Measurements from ENCODE around the gene BMAL1. TPM values are rescaled to one million over a fixed set of nuclear protein-coding genes. Genes with fewer than 3 reads are reported as not detected.

The BMAL1 gene
- total and polyA plus RNA-seq, 5 donors from 2014 or later = 16.3 to 104 (median 19.7) TPM

DNA sequence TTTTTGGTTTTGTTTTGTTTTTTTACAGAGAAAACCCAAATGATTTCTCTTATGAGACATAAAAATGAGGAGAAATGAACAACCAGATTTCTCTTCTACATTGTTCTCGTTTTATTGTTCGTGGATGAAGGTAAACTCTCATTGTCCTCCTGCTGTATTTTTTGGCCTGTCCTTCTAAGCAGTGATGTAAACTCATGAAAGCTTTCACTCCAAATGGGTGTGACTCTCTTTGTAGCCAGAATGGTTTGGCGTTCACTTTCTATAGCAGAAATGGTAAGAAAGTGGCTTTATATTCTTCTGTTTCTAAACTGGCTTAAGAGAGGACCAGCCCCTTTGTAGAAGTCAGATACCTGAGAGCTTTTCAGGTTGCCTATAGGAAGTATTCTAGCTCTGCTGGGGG is 15.5 kb upstream of the BMAL1 start:
- H3K27ac ChIP-seq (ENCODE audit: insufficient read depth, low read length, poor library complexity, severe bottlenecking) = no peak overlapping the region
- peaks cover 58% of the 10 kb centered on the region for H3K27me3 Mint-ChIP-seq
- ATAC-seq (ENCODE audit: low read depth in 2 of 2) (no peak), DNase-seq (no peak)
- H3K36me3 ChIP-seq (ENCODE audit: control insufficient read depth, insufficient read depth, low read length) = no peaks in the 10 kb centered on the region
- H3K27ac Mint-ChIP-seq = no peak overlapping the region
- no peaks in the 10 kb centered on the region for H3K4me1 ChIP-seq (ENCODE audit: control insufficient read depth, insufficient read depth, low read length, poor library complexity, severe bottlenecking)
- H3K9me3 Mint-ChIP-seq = no peaks in the 10 kb centered on the region
- no peaks in the 10 kb centered on the region for H3K36me3 Mint-ChIP-seq
- H3K9me3 ChIP-seq (ENCODE audit: control insufficient read depth in 2 of 2, low read length in 2 of 2) = no peaks in the 10 kb centered on the region
- no peak overlapping the region for H3K4me3 Mint-ChIP-seq
- peaks cover 21% of the 10 kb centered on the region for H3K27me3 ChIP-seq (ENCODE audit: control insufficient read depth, insufficient read depth, low read length)
- H3K4me1 Mint-ChIP-seq = peaks cover 4 to 20% (median 7%) of the 10 kb centered on the region in 4 donors
- H3K4me3 ChIP-seq (ENCODE audit: low read depth, low read length) = no peak overlapping the region

DNA sequence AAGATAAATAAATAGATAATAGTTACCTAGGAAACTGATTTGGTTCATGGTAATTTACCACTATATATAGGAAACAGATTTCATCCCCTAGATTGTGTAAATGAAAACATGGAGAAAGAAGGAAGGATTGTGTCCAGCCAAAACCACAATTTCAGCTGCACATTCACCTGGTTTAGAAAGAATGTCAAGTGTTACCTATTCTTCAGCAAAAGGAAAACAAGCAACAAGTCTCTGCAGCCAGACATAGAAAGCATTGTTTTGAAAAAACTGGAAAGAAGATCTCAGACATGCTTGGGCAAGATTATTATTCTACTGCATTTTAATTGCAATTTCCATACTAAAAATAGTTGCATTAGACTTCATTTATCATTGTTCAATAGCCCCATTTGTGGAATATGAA is 8.8 kb upstream of the BMAL1 start:
- no peaks in the 10 kb centered on the region for H3K9me3 ChIP-seq (ENCODE audit: control insufficient read depth in 2 of 2, low read length in 2 of 2)
- ATAC-seq (ENCODE audit: low read depth in 2 of 2) (no peak), DNase-seq (no peak)
- no peak overlapping the region for H3K27ac ChIP-seq (ENCODE audit: insufficient read depth, low read length, poor library complexity, severe bottlenecking)
- no peaks in the 10 kb centered on the region for H3K36me3 Mint-ChIP-seq
- no peak overlapping the region for H3K4me3 Mint-ChIP-seq
- H3K4me1 ChIP-seq (ENCODE audit: control insufficient read depth, insufficient read depth, low read length, poor library complexity, severe bottlenecking) = no peaks in the 10 kb centered on the region
- H3K4me3 ChIP-seq (ENCODE audit: low read depth, low read length) = no peak overlapping the region
- peaks cover 74% of the 10 kb centered on the region for H3K27me3 Mint-ChIP-seq
- no peaks in the 10 kb centered on the region for H3K9me3 Mint-ChIP-seq
- no peaks in the 10 kb centered on the region for H3K36me3 ChIP-seq (ENCODE audit: control insufficient read depth, insufficient read depth, low read length)
- H3K27me3 ChIP-seq (ENCODE audit: control insufficient read depth, insufficient read depth, low read length) = peaks cover 50% of the 10 kb centered on the region
- no peak overlapping the region for H3K27ac Mint-ChIP-seq
- peaks cover 0 to 5% (median 3%) of the 10 kb centered on the region in 4 donors for H3K4me1 Mint-ChIP-seq

DNA sequence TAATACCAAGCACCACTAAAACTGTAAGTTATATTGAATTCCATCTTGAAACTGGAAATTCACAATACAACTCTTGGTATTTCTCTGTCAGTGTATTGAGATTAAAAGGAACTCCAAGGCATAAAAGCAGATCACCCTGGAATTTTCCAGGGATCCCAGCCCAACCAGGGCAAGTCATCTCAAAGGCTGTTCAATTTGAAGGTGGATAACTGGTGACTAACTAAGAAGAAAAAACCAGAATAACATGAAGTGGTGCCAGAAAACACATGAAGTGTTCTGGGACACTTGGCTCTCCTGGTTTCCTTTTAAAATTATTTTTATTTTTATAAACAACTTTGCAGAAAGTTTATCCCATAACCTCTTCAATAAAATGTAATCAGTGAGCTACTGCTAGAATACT is 7.8 kb upstream of the BMAL1 start:
- no peak overlapping the region for H3K27ac Mint-ChIP-seq
- H3K36me3 Mint-ChIP-seq = no peaks in the 10 kb centered on the region
- H3K4me1 ChIP-seq (ENCODE audit: control insufficient read depth, insufficient read depth, low read length, poor library complexity, severe bottlenecking) = no peaks in the 10 kb centered on the region
- no peaks in the 10 kb centered on the region for H3K36me3 ChIP-seq (ENCODE audit: control insufficient read depth, insufficient read depth, low read length)
- DNase-seq (no peak), ATAC-seq (ENCODE audit: low read depth in 2 of 2) (no peak)
- no peaks in the 10 kb centered on the region for H3K9me3 ChIP-seq (ENCODE audit: control insufficient read depth in 2 of 2, low read length in 2 of 2)
- no peak overlapping the region for H3K4me3 ChIP-seq (ENCODE audit: low read depth, low read length)
- H3K9me3 Mint-ChIP-seq = no peaks in the 10 kb centered on the region
- no peak overlapping the region for H3K4me3 Mint-ChIP-seq
- H3K27me3 ChIP-seq (ENCODE audit: control insufficient read depth, insufficient read depth, low read length) = peaks cover 46% of the 10 kb centered on the region
- peaks cover 74% of the 10 kb centered on the region for H3K27me3 Mint-ChIP-seq
- no peak overlapping the region for H3K27ac ChIP-seq (ENCODE audit: insufficient read depth, low read length, poor library complexity, severe bottlenecking)
- peaks cover 0 to 5% (median 3%) of the 10 kb centered on the region in 4 donors for H3K4me1 Mint-ChIP-seq

DNA sequence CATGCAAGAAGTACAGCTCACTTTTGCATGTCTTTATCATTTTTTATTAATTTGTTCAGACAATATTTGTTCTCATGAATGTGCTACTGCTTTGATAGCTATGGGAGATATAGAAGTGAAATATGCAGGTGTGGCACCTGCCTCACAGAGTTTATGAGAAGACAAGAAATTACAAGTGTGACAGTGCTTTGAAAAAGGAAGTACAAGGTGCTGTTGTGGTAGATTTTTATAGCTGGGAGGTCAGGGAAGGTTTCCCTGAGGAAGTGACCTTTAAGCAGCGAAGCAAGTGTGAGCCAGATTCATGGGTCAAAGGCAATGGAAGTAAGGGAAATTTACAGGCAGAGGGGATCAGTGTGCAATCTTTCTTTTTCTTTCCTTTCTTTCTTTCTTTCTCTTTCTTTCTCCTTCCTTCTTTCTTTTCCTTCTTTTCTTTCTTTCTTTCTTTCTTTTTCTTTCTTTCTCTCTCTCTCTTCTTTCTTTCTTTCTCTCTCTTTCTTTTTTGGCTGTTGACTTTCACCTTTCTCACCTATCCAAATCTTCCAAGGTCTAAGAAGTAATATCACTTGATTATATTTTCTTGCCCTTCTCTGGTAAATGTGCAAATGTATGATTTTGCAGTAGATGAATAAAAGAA is 6.4 kb upstream of the BMAL1 start:
- ATAC-seq (ENCODE audit: low read depth in 2 of 2) (no peak), DNase-seq (no peak)
- no peak overlapping the region for H3K4me3 Mint-ChIP-seq
- no peak overlapping the region for H3K4me3 ChIP-seq (ENCODE audit: low read depth, low read length)
- no peak overlapping the region for H3K27ac Mint-ChIP-seq
- H3K4me1 ChIP-seq (ENCODE audit: control insufficient read depth, insufficient read depth, low read length, poor library complexity, severe bottlenecking) = peaks cover under 1% of the 10 kb centered on the region
- H3K9me3 ChIP-seq (ENCODE audit: control insufficient read depth in 2 of 2, low read length in 2 of 2) = no peaks in the 10 kb centered on the region
- H3K27ac ChIP-seq (ENCODE audit: insufficient read depth, low read length, poor library complexity, severe bottlenecking) = no peak overlapping the region
- peaks cover 38% of the 10 kb centered on the region for H3K27me3 ChIP-seq (ENCODE audit: control insufficient read depth, insufficient read depth, low read length)
- no peaks in the 10 kb centered on the region for H3K36me3 Mint-ChIP-seq
- no peaks in the 10 kb centered on the region for H3K9me3 Mint-ChIP-seq
- peaks cover 1 to 8% (median 6%) of the 10 kb centered on the region in 4 donors for H3K4me1 Mint-ChIP-seq
- H3K27me3 Mint-ChIP-seq = peaks cover 73% of the 10 kb centered on the region
- no peaks in the 10 kb centered on the region for H3K36me3 ChIP-seq (ENCODE audit: control insufficient read depth, insufficient read depth, low read length)

DNA sequence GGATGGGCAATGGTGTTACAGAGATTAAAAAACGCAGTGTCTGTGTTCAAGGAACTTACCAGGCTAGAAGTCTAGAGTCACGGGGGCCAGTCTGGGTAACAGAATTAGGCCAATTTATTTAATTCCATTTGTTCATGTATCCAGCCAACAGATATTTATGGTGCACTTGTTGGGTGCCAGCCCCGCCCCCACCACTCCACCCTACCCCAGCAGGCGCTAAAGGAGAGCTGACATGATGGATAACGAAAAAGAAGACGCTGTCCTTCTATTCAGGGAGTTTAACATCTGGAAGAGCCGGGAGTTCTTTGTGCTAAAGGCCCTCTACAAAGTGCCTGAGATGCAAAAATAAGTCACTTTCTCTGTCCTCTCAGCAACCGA is 1.1 kb upstream of the BMAL1 start:
- DNase-seq = no peak
- Mint-ChIP-seq H3K9me3 (no peaks in the 10 kb centered on the region), H3K4me1 (peaks cover 30 to 41% (median 35%) of the 10 kb centered on the region in 4 donors), H3K27me3 (peaks cover 54% of the 10 kb centered on the region), H3K27ac (peak overlapping the region; percentile 2 to 97 (median 90)), H3K36me3 (no peaks in the 10 kb centered on the region), H3K4me3 (peak overlapping the region; percentile 93 to 100 (median 98))
- ATAC-seq (ENCODE audit: low read depth in 2 of 2) = no peak
- Histone ChIP-seq H3K27me3 (ENCODE audit: control insufficient read depth, insufficient read depth, low read length) (peaks cover 16% of the 10 kb centered on the region), H3K36me3 (ENCODE audit: control insufficient read depth, insufficient read depth, low read length) (no peaks in the 10 kb centered on the region), H3K9me3 (ENCODE audit: control insufficient read depth in 2 of 2, low read length in 2 of 2) (no peaks in the 10 kb centered on the region), H3K27ac (ENCODE audit: insufficient read depth, low read length, poor library complexity, severe bottlenecking) (peak overlapping the region; percentile 82), H3K4me1 (ENCODE audit: control insufficient read depth, insufficient read depth, low read length, poor library complexity, severe bottlenecking) (peaks cover 36% of the 10 kb centered on the region), H3K4me3 (ENCODE audit: low read depth, low read length) (peak overlapping the region; percentile 99)

DNA sequence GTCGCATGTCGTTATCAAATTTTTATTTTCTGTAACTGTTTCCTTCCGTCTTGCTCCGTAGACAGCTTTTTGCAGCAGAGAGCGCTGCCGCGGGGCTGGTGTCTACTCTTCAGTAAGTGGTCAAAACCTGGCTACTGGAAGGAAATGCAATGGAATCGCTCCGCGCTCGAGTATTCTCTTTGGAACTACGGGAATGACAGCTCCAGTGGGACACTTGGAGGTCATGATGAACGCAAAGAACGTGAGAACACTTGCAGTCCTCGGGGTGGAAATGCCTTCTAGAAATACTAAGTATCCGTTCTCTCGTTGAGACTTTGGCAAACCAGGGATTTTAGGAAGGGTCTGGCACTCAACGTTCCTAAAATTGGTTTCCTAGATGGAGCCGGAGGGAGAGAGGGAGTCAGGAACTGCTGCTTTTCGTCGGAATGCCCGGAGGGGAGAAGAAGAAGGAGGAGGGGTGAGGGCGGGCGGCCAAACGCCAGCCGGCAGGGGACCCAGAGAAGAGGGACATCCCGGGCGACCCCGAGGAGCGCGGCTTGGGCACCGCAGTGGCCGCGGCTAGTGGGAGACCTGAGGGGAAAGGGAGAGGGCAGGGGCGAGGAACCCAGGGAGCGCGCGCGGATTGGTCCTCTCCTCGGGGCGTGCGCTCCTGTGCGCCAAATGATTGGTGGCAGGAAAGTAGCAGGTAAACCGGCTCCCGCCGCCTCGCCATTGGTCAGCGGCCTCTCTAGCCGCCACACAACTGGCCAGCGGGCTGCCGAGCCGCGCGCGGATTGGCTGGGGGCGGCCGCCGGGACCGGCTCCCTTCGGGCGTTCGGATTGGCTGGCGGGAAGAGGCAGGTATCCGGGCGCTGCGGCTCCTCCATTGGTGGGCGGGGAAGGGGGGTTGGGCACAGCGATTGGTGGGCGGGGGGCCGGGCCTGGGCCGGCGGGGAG is 490 bp upstream of the BMAL1 start:
- H3K36me3 Mint-ChIP-seq = peaks cover 3% of the 10 kb centered on the region
- peak overlapping the region; percentile 93 to 100 (median 98) for H3K4me3 Mint-ChIP-seq
- peak; percentile 88 to 89 for ATAC-seq (ENCODE audit: low read depth in 2 of 2)
- Histone ChIP-seq H3K27ac (ENCODE audit: insufficient read depth, low read length, poor library complexity, severe bottlenecking) (peak overlapping the region; percentile 82), H3K9me3 (ENCODE audit: control insufficient read depth in 2 of 2, low read length in 2 of 2) (no peaks in the 10 kb centered on the region), H3K4me3 (ENCODE audit: low read depth, low read length) (peak overlapping the region; percentile 99), H3K36me3 (ENCODE audit: control insufficient read depth, insufficient read depth, low read length) (no peaks in the 10 kb centered on the region), H3K4me1 (ENCODE audit: control insufficient read depth, insufficient read depth, low read length, poor library complexity, severe bottlenecking) (peaks cover 43% of the 10 kb centered on the region), H3K27me3 (ENCODE audit: control insufficient read depth, insufficient read depth, low read length) (peaks cover 16% of the 10 kb centered on the region)
- DNase-seq = peak; percentile 95 to 99 (median 97)
- H3K4me1 Mint-ChIP-seq = peaks cover 35 to 44% (median 39%) of the 10 kb centered on the region in 4 donors
- H3K27me3 Mint-ChIP-seq = peaks cover 48% of the 10 kb centered on the region
- H3K27ac Mint-ChIP-seq = peak overlapping the region; percentile 2 to 97 (median 90)
- H3K9me3 Mint-ChIP-seq = no peaks in the 10 kb centered on the region

DNA sequence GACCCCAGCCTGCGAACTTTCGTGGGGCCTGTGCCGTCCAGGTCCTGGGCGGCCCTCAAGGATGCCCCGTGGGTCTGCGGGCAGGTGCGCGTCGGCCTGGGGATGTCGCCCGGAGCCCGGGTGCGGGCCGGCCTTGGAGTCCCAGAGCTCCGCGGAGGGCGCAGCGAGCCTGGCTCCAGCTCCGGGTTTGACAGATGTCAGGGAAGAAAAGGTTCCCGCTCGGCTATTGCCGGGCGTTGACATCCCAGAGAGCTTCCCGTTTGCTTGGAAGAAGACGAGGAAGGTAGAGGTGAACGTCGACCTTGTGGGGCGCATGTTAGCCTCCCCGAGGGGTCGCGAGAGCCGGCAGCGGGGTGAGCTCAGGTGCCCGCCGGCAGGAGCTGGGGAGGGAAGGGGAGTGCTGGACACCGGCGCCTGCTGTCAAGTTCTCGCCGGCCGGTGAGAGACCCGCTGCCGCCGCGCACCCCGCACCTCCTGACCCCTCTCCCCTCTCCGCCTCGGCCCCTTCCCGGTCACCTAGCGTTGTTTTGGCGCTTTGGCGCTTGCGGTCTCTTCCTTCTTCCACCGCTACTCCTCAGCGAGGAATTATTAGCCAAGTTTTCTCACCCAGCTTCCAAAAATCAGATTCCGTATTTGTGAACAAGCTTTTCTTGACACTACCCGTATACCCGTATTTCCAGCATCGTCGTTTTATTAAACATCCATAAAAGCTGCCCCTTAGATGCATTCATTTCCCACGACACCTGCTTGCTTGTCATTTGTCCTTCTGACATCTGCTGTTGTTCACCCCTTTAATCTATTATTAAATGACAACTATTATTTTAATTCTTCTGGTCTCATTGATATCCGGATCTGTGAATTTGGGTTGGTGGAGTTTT is 1.3 kb downstream of the BMAL1 start:
- peak overlapping the region; percentile 85 for H3K4me3 ChIP-seq (ENCODE audit: low read depth, low read length)
- H3K27me3 ChIP-seq (ENCODE audit: control insufficient read depth, insufficient read depth, low read length) = peaks cover 7% of the 10 kb centered on the region
- ATAC-seq (ENCODE audit: low read depth in 2 of 2) (no peak), DNase-seq (peak in 2 of 3 donors; percentile 15 to 22)
- no peaks in the 10 kb centered on the region for H3K9me3 Mint-ChIP-seq
- H3K4me3 Mint-ChIP-seq = peak overlapping the region; percentile 90 to 99 (median 94)
- H3K9me3 ChIP-seq (ENCODE audit: control insufficient read depth in 2 of 2, low read length in 2 of 2) = no peaks in the 10 kb centered on the region
- H3K27me3 Mint-ChIP-seq = peaks cover 35% of the 10 kb centered on the region
- peaks cover 3% of the 10 kb centered on the region for H3K36me3 Mint-ChIP-seq
- H3K27ac ChIP-seq (ENCODE audit: insufficient read depth, low read length, poor library complexity, severe bottlenecking) = peak overlapping the region; percentile 82
- H3K27ac Mint-ChIP-seq = peak overlapping the region; percentile 27 to 92 (median 84)
- H3K36me3 ChIP-seq (ENCODE audit: control insufficient read depth, insufficient read depth, low read length) = no peaks in the 10 kb centered on the region
- peaks cover 60% of the 10 kb centered on the region for H3K4me1 ChIP-seq (ENCODE audit: control insufficient read depth, insufficient read depth, low read length, poor library complexity, severe bottlenecking)
- H3K4me1 Mint-ChIP-seq = peaks cover 41 to 61% (median 56%) of the 10 kb centered on the region in 4 donors
